NCI-H2227 treated with DMSO at 0.1 percent for 48 hours (cell line): Measurements from ENCODE around the gene PDSS2.

Experiments
- DNase-seq: peaks from one replicate; lab custom pipeline; 2025; lab: John Stamatoyannopoulos, UW

The PDSS2 gene

GRCh38 chr6:107361753-107362604 lies 97.4 kb downstream of the PDSS2 start:
- no peak for DNase-seq

- DNase-seq = no peak
Observed at GRCh38 chr6:107360476-107360875, 98.9 kb downstream of the PDSS2 start.

- DNase-seq = no peak
Observed at GRCh38 chr6:107357842-107358241, 101.5 kb downstream of the PDSS2 start.

GRCh38 chr6:107357031-107357430 lies 102.3 kb downstream of the PDSS2 start:
- DNase-seq = no peak

- no peak for DNase-seq
Observed at GRCh38 chr6:107355659-107356058, 103.7 kb downstream of the PDSS2 start.

GRCh38 chr6:107354451-107354850 lies 104.9 kb downstream of the PDSS2 start:
- no peak for DNase-seq

DNA sequence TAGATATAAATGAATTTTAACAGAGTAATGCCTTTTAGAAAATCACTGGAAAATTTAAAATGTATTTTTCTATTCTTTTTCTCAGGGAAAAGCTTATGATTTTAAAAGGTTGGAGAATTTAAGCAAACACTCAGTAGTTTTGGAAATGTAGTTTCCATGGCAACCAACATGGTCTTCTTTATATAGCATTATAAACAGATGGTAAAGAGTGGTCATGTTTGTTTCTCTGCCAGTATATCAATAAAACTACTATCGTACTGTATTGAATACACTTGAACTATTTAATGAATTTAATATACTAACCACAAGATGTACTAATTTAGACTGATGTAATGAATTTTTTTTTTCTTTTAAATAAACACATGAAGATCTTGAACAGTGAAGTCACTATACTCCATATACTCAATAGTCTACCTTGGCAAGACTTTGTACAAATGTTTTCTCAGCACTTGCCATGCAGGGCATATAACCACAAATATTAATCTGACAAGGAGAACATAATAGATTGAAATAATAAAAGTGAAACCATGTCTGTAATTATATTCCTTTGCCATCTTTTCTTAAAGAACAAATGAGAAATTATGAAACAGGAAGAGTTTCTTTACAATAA lies 105.5 kb downstream of the PDSS2 start:
- DNase-seq = no peak

DNA sequence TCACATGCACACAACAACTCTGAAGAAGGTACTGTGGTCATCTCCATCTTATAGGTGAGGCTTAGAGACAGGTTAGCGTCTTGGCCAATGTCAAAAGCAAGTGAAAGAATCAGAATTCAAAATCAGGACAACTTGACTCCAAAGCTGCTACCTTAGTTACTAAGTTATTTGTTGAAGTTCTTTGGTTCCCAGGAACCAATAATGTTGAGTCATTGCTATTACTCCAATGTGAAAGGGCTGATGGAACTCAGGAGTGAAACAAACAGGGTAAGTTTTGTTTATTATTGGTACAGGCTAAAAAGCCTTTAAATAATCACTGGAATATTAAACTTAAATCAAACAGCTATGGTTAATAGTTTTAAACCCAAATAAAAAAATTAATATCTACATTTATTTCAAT lies 111.1 kb downstream of the PDSS2 start:
- no peak for DNase-seq

DNA sequence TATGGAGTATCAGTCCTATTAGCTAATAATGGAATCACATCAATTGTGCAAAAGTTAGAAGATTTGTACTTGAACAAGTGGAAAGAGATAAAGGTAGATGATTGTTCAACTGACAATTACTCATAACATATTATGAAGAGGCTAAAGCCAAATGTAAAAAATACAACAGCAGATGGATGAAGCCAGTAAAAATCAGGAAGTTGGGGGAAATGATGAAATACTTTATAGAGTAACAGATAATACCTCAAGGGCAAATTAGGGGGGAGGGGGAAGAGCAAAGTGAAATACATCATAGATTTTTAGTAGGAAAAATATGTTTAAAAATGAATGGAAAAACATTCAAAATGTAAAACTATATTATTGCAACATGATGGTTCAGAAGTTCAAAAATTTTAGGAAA lies 114.0 kb downstream of the PDSS2 start:
- DNase-seq = no peak

DNA sequence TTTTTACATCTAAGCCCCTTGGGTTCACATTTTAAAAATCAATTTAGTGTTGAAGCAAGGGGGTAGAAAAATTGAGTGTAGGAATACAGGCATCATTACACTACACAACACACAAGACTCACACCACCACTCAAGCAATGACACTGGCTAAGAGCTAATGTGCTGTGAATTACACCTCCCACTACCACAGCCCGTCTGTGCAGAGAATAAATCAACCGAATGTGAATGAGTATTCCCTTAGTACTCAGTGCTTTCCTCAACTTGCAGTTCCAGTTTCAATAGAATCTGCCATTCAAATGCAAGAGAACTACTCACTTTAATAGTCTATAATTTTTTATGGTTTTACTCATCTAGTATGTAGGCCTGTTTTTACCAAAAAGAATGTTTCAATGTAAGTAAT lies 114.4 kb downstream of the PDSS2 start:
- no peak for DNase-seq

- DNase-seq = no peak
Observed at GRCh38 chr6:107344383-107344782, 115.0 kb downstream of the PDSS2 start.

GRCh38 chr6:107342144-107342543 lies 117.2 kb downstream of the PDSS2 start:
- DNase-seq = no peak

DNA sequence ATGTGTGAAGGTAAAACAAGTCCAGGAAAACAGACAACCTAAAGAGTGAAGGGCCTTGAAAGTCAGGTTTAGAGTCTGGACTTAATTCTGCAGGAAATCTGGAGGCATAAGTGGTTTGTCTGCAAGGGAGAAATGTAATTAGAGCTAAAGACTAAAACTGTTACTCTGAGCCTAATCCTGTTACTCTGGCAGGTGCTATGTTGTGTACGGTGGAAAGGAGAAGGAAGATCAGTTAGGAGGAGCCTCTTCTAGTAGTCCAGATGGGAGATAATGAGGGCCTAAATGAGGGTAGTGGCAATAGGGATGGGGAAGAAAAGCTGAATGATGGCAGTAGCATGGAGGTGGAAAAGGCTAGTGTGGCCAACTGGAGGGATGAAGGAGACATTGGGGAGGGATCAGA lies 118.5 kb downstream of the PDSS2 start:
- no peak for DNase-seq

DNA sequence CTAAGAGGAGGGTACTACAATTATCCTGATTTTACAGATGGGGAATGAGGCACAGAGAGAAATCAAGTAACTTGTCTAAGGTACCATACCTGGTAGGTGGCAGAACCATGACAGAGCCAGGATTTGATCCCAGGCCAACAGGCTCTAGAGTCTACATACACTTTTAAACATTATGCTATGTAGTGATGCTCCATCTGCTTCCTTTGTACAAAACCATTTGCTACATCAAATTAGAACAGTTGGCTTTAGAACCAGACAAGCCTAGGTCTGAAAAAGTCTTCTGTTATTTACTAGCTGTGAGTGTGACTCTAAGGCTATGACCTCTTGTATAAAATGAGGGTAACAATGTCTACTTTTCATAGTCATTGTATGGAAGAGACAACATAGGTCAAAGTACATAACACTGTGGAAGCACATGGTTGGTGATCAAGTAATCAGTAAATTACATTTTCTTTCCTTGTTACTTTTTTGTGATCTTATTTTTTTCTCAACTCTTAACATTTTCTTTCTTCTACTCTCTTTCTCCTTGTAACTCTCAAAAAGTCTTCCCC lies 122.1 kb downstream of the PDSS2 start:
- DNase-seq = no peak

- no peak for DNase-seq
Observed at GRCh38 chr6:107334026-107334425, 125.3 kb downstream of the PDSS2 start.

- no peak for DNase-seq
Observed at GRCh38 chr6:107333491-107333890, 125.9 kb downstream of the PDSS2 start.

DNA sequence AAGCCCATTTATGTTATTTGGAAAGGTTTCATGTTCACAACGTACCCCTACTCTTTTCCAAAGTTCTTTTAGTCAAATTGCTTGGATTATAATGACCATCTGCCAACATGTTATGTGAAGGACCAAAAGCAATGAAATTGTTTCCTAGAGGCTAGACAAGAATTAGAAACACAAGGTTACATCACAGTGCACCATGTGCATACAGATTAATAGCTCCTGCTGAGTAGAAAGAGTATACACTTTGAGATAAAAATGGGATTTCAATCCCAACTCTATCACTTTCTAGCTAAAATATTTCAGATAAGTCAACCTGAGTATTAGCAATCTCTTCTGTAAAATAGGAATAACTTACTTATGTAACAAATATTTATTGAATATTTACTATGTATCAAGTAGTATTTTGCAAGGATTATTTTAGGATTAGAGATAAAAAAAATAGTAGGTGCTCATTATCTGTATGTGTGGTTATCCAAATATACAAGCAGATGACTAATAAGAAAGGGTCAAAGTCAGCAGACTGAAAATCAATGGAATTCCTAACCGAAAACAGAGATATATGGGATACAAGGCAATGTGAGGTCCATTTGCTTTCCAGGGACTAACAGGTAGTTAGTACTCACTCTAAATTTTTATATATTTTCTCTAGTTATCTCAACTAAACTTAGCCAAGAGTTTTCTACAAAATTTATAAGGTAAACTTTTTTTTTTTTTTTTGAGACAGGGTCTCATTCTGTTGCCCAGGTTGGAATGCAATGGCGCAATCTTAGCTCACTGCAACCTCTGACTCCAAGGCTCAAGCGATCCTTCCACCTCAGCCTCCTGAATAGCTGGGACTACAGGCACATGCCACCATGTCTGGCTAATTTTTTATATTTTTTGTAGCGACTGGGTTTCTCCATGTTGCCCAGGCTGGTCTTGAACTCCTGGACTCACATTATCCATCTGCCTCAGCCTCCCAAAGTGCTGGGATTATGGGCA lies 127.7 kb downstream of the PDSS2 start:
- DNase-seq = no peak

DNA sequence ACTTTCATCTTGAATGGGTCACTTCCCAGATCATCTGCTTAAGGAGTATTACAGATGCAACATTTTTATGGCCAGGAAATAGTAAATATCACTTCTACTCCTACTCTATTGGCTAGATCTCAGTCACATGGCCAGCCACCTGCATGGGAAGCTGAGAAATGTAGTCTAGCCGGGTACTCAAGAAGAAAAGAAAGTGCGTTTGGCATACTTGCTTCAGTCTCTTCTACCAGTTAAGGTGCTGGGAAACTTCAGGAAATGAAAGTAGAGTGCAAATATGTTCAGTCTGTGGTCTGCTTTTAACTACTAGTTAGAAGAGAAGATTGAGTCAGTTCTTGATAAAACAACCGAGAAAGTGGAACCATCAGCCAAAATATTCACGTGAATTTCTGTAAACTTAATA lies 129.2 kb downstream of the PDSS2 start:
- DNase-seq = no peak

DNA sequence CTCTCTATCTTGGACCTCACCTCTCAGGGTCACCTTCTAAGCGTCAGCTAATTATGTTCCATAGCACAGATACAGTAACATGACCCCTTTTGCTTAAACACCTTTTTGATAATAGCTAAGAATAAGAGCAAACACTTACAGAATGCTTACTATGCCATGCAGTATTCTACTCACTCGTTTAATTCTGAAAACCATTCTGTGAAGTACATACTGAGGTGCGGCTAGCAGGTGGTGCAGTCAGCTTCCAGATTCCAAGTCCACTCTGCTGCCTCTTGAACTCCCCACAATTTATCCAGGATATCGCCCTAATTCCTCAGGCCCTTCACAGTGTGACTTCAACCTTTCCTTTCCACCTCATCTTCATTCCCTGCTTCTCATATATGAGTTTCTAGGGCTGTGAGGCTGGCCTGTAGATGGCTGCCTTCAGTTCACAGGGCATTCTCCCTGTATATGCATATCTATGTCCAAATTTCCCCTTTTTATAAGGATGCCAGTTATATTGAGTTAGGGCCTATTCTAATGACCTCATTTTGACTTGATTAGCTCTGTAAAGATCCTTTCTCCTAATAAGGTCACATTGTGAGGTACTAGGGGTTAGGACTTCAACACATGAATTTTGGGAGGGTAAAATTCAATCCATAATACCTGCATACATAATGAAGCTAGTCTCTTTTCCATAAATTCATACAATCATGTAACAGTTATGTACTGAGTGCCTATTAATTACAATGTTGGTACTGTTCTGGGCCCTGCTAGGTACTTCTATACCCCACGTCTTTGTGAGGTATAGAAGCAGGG lies 130.1 kb downstream of the PDSS2 start:
- DNase-seq = no peak

GRCh38 chr6:107328081-107328480 lies 131.3 kb downstream of the PDSS2 start:
- DNase-seq = no peak

DNA sequence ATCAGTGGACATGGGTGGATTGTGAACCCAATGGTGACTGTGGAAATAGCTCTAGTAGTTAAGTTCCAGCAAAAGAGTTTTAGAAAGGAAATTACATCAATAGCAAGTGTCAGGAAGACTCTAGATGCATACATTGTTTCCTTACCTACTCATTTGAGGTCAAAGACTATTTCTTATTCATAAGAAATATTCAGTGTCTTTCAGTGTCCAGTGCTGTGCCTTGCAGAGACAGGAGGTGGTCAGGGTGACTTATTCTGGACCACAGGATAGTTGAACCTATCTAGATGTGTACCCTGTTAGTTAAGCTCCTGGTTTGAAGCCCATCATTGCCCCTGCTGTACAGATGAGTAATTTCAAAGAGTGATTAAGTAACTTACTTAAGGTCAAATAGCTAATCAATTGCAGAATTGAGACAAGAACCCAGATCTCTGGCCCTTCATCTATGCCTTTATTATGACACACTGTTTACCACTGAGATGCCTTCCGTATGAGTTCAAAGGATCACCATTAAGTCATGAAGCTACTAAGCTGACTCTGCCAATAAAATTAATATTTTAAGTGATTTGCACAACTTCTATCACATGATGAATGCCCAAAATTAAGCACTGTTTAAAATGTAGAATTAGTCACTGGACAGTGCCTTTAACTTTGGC lies 136.1 kb downstream of the PDSS2 start:
- DNase-seq = no peak
